Measurements from ENCODE around the gene ERN1.
A peak's percentile ranks its signal among the peaks of the same experiment; 100 is the strongest.

ERN1 gene

GRCh38 chr17:64025732-64026294 is 104.1 kb downstream of the ERN1 start (continued):
- TF ChIP-seq ZNF423 (tag by site-specific recombination; IDR thresholded peaks at IDR 0.05) (no peak), ZNF621 (tag by site-specific recombination; IDR thresholded peaks at IDR 0.05) (no peak), SETDB1 (IDR thresholded peaks at IDR 0.05; ENCODE audit: insufficient read length, low read length) (no peak), ZFHX2 (tag by site-specific recombination; conservative IDR thresholded peaks at IDR 0.05) (peak; percentile 70), ZNF184 (tag by site-specific recombination; IDR thresholded peaks at IDR 0.05) (no peak), ZFP3 (tag by site-specific recombination; IDR thresholded peaks at IDR 0.05; ENCODE audit: low read depth) (no peak), ZNF670 (tag by site-specific recombination; IDR thresholded peaks at IDR 0.05; ENCODE audit: low read depth) (no peak), KLF17 (tag by site-specific recombination; IDR thresholded peaks at IDR 0.05) (no peak), HIC1 (tag by site-specific recombination; IDR thresholded peaks at IDR 0.05) (no peak), ZNF366 (tag by site-specific recombination; conservative IDR thresholded peaks at IDR 0.05) (0 out of 2 replicates have a peak, but pooled peaks have one; percentile 27), ZNF785 (tag by site-specific recombination; IDR thresholded peaks at IDR 0.05) (no peak), ZFP41 (tag by site-specific recombination; IDR thresholded peaks at IDR 0.05; ENCODE audit: borderline replicate concordance) (no peak), ZNF704 (tag by site-specific recombination; IDR thresholded peaks at IDR 0.05) (no peak), ZNF394 (tag by site-specific recombination; IDR thresholded peaks at IDR 0.05; ENCODE audit: borderline replicate concordance) (0 out of 2 replicates have a peak, but pooled peaks have one; percentile 13), ZNF24 (tag by site-specific recombination; IDR thresholded peaks at IDR 0.05) (no peak), SALL2 (tag by site-specific recombination; IDR thresholded peaks at IDR 0.05; ENCODE audit: borderline replicate concordance) (no peak), ZNF354C (tag by site-specific recombination; IDR thresholded peaks at IDR 0.05; ENCODE audit: borderline replicate concordance, low read depth) (no peak), ZNF530 (tag by site-specific recombination; IDR thresholded peaks at IDR 0.05; ENCODE audit: low read depth) (no peak), ZNF155 (tag by site-specific recombination; IDR thresholded peaks at IDR 0.05) (no peak), MEIS1 (CRISPR knock-in tag; IDR thresholded peaks at IDR 0.05; ENCODE audit: borderline replicate concordance) (no peak), GLI4 (tag by site-specific recombination; IDR thresholded peaks at IDR 0.05) (no peak)
- TF ChIP-seq, protein P1, sequence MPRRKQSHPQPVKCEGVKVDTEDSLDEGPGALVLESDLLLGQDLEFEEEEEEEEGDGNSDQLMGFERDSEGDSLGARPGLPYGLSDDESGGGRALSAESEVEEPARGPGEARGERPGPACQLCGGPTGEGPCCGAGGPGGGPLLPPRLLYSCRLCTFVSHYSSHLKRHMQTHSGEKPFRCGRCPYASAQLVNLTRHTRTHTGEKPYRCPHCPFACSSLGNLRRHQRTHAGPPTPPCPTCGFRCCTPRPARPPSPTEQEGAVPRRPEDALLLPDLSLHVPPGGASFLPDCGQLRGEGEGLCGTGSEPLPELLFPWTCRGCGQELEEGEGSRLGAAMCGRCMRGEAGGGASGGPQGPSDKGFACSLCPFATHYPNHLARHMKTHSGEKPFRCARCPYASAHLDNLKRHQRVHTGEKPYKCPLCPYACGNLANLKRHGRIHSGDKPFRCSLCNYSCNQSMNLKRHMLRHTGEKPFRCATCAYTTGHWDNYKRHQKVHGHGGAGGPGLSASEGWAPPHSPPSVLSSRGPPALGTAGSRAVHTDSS (tag by site-specific recombination; IDR thresholded peaks at IDR 0.05), result no peak
- TF ChIP-seq, protein P2, sequence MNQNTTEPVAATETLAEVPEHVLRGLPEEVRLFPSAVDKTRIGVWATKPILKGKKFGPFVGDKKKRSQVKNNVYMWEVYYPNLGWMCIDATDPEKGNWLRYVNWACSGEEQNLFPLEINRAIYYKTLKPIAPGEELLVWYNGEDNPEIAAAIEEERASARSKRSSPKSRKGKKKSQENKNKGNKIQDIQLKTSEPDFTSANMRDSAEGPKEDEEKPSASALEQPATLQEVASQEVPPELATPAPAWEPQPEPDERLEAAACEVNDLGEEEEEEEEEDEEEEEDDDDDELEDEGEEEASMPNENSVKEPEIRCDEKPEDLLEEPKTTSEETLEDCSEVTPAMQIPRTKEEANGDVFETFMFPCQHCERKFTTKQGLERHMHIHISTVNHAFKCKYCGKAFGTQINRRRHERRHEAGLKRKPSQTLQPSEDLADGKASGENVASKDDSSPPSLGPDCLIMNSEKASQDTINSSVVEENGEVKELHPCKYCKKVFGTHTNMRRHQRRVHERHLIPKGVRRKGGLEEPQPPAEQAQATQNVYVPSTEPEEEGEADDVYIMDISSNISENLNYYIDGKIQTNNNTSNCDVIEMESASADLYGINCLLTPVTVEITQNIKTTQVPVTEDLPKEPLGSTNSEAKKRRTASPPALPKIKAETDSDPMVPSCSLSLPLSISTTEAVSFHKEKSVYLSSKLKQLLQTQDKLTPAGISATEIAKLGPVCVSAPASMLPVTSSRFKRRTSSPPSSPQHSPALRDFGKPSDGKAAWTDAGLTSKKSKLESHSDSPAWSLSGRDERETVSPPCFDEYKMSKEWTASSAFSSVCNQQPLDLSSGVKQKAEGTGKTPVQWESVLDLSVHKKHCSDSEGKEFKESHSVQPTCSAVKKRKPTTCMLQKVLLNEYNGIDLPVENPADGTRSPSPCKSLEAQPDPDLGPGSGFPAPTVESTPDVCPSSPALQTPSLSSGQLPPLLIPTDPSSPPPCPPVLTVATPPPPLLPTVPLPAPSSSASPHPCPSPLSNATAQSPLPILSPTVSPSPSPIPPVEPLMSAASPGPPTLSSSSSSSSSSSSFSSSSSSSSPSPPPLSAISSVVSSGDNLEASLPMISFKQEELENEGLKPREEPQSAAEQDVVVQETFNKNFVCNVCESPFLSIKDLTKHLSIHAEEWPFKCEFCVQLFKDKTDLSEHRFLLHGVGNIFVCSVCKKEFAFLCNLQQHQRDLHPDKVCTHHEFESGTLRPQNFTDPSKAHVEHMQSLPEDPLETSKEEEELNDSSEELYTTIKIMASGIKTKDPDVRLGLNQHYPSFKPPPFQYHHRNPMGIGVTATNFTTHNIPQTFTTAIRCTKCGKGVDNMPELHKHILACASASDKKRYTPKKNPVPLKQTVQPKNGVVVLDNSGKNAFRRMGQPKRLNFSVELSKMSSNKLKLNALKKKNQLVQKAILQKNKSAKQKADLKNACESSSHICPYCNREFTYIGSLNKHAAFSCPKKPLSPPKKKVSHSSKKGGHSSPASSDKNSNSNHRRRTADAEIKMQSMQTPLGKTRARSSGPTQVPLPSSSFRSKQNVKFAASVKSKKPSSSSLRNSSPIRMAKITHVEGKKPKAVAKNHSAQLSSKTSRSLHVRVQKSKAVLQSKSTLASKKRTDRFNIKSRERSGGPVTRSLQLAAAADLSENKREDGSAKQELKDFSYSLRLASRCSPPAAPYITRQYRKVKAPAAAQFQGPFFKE (tag by site-specific recombination; IDR thresholded peaks at IDR 0.05; ENCODE audit: borderline replicate concordance), result no peak
- TF ChIP-seq, protein P3, sequence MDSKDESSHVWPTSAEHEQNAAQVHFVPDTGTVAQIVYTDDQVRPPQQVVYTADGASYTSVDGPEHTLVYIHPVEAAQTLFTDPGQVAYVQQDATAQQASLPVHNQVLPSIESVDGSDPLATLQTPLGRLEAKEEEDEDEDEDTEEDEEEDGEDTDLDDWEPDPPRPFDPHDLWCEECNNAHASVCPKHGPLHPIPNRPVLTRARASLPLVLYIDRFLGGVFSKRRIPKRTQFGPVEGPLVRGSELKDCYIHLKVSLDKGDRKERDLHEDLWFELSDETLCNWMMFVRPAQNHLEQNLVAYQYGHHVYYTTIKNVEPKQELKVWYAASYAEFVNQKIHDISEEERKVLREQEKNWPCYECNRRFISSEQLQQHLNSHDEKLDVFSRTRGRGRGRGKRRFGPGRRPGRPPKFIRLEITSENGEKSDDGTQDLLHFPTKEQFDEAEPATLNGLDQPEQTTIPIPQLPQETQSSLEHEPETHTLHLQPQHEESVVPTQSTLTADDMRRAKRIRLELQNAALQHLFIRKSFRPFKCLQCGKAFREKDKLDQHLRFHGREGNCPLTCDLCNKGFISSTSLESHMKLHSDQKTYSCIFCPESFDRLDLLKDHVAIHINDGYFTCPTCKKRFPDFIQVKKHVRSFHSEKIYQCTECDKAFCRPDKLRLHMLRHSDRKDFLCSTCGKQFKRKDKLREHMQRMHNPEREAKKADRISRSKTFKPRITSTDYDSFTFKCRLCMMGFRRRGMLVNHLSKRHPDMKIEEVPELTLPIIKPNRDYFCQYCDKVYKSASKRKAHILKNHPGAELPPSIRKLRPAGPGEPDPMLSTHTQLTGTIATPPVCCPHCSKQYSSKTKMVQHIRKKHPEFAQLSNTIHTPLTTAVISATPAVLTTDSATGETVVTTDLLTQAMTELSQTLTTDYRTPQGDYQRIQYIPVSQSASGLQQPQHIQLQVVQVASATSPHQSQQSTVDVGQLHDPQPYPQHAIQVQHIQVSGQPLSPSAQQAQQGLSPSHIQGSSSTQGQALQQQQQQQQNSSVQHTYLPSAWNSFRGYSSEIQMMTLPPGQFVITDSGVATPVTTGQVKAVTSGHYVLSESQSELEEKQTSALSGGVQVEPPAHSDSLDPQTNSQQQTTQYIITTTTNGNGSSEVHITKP (tag by site-specific recombination; IDR thresholded peaks at IDR 0.05), result no peak

Data from HEK293 (cell line).